Activated CD8-positive, alpha-beta memory T cell treated with anti-CD3 and anti-CD28 coated beads for 36 hours (primary cell): ENCODE results near the gene NPPA. TPM values are rescaled to one million over a fixed set of nuclear protein-coding genes. Genes with fewer than 3 reads are reported as not detected.

Experiments
- CTCF ChIA-PET: fragments of 350-600 bp; sonication (Branson Sonifier 250); formaldehyde crosslinking; loops from one replicate; lab custom pipeline; 2021; ENCODE audit warnings: antibody characterized with exemption; lab: Charles Lee
- POLR2A ChIA-PET: fragments of 350-600 bp; sonication (Branson Sonifier 250); formaldehyde crosslinking; loops from one replicate; lab custom pipeline; 2021; ENCODE audit warnings: antibody characterized with exemption; lab: Charles Lee
- total RNA-seq, 2 experiments: library from RNA; stranded (reverse); gene quantifications; one replicate each; pipeline ENCODE4 v1.2.3, GENCODE V29; 2021

The NPPA gene
- total RNA-seq, 2 experiments from 2014 or later = not detected

DNA sequence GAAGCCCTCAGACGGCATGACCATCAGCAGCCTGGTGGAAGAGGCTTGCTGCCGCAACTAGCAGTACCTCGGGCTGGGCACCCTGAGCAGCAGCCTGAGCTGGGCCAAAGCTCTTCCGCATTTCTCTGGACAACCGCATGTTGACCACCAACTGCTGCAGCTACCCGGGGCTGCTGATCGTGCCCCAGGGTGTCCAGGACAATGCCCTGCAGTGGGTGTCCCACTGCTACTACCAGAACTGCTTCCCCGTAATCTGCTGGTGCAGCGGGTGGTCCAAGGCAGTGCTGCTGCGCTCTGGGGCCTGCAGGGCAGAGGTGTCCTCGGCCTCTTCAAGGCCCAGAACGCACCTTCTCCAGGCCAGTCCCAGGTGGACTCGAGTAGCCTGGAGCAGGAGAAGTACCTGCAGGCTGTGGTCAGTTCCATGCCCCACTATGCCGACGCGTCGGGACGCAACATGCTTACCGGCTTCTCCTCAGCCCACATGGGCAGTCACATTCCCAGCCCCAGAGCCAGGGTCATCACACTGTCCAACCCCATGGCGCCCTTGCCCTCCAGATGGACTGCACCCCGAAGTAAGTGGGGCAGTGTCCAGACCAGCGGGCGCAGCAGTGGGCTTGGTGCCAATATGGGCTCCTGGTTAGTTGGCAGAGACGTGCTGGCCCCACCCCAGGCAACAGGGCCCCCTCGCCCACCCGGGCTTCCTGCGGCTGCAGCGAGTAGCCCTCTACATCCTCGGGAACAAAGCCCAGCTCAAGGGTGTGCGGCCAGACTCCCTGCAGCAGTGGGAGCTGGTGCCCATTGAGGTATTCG is 30.7 kb upstream of the NPPA start:
- CTCF ChIA-PET = no interaction called here
- POLR2A ChIA-PET = no interaction called here

- POLR2A ChIA-PET = no interaction called here
- CTCF ChIA-PET = no interaction called here
These were observed 29.5 kb upstream of the NPPA start for GRCh38 chr1:11877074-11877473.

DNA sequence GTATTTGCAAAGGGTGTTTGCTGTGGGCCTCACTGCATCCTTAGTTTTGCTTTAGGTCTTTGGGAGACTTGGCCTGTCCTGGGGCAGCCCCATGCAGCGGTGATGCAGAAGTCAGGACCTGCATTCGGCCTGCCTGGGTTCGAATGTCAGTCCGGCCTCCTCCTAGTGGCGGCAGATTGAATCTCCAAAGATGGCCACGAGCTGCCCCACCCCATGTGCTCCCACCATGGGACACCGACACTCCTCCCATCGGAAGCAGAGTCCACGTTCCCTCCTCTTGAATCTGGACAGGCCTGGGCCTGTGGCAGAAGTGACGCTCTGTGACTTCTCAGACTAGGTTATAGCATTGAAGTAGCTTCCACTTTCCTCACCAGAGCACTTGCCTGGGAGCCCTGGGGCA is 27.5 kb upstream of the NPPA start:
- ChIA-PET POLR2A (no interaction called here), CTCF (no interaction called here)

- ChIA-PET POLR2A (no interaction called here), CTCF (no interaction called here)
These were observed 27.0 kb upstream of the NPPA start for GRCh38 chr1:11874624-11875023.

DNA sequence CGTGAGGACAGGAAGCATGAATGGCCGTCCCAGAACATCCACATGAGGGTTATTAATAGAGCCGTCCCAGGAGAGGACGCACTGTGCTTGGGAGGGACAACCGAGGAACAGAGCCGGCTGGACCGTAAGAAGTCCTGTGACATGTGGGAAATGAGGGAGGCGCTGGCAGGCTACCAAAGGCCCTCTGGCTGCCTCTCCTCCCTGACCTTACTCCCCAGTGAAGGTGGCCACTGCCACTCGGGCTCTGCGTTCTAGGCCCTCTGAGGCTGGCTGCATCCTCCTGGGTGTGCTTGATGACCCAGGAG is 26.6 kb upstream of the NPPA start:
- POLR2A ChIA-PET = no interaction called here
- CTCF ChIA-PET = no interaction called here

DNA sequence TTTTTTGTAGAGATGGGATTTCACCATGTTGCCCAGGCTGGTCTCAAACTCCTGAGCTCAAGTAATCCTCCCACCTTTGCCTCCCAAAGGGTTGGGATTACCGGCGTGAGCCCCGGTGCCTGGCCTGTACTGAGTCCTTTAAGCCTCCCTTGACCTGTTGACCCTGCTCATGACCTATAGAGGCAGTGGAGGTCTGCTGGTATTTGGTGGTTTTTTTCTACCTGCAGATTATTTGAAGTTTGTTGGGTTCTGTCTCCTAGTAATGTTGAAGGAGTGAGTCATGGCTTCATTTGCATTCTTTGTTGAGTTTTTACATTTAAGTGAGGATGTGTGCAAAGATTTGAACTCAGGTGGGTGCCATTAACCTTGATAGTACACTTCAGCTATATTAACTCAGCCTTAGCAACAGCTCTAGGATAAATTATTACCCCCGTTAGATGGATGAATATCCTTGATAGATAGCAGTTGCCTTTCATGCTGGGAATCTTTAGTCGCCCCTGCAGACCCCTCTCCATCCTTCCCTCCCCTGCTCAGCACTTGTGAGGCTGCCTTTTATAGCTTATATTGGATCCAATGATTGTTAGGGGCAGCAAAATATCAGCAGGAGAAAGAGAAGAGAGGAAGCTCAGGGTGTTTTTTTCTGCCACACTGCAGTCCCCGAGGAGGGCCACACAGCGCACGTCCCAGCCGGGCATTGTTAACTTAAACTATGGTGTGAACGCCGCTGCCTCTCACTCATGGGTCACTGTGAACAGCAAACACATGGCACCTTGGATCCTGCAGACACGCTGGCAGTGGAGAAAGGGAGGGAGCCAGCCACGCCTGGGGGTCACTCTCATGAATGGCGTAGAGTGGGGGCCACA is 26.0 kb upstream of the NPPA start:
- ChIA-PET POLR2A (no interaction called here), CTCF (no interaction called here)

DNA sequence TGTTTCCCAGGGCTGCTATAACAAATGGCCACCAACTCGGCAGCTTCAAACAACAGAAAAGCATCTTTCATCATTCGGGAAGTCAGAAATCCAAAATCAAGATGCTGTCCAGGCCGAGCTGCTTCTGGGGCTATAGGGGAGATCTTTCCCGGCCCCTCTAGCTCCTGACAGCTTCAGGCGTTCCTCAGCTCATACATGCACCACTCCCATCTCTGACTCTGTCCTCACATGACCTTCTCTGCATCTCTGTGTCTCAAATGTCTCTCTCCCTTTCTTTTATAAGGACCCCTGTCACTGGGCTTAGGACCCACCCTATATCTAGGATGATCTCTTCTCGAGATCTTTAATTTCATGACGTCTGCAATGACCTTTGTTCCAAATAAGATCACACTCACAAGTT is 25.0 kb upstream of the NPPA start:
- POLR2A ChIA-PET = no interaction called here
- CTCF ChIA-PET = interaction anchor here (0.6 kb wide), 1 partner anchor 237 kb away, joined by 3 read pairs; no protein-coding TSS in a partner anchor

DNA sequence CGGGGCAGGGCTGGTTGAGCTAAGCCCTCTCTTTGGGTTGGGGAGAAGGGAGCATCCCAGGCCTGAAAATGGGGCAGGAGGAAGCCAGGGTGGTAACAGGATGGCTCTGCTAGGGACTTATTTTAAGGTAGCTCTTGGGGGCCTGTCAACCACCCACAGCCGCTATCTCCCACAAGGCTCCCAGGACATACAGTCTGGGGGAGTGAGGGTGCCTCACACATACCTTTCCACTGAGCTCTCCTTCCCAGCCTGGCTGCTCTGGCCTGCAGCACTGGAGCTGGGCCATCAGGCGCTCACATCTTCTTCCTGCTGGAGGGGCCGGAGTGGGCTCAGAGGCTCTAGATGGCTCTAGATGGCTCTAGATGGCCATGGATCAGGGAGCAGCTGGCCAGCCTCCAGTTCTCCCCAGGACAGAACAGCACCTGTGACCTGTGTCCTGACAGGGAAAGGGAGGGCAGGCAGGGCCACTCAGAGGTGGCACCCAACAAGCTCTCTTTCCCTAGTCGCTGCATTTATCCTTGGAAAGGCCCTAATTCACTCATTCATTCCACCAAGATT is 22.1 kb upstream of the NPPA start:
- ChIA-PET POLR2A (no interaction called here), CTCF (no interaction called here)

DNA sequence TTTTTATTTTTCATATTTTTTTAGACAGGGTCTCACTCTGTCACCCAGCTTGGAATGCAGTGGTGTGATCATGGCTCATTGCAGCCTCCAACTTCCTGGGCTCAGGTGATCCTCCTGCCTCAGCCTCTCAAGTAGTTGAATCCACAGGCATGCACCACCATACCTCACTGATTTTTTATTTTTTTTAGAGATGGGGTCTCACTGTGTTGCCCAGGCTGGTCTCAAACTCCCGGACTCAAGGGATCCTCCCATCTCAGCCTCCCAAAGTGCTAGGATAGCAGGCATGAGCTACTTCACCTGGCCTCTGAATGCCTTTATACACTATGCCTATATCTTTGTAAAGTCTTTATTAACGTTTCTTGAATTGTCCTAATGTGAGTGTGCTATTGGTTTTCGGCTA is 21.5 kb upstream of the NPPA start:
- ChIA-PET CTCF (no interaction called here), POLR2A (no interaction called here)

GRCh38 chr1:11868331-11868980 is 20.9 kb upstream of the NPPA start:
- CTCF ChIA-PET = no interaction called here
- POLR2A ChIA-PET = no interaction called here

GRCh38 chr1:11862890-11863289 is 15.3 kb upstream of the NPPA start:
- ChIA-PET POLR2A (interaction anchor here (0.7 kb wide), 1 partner anchor 45 kb away, joined by 6 read pairs; no protein-coding TSS in a partner anchor), CTCF (interaction anchor here (0.9 kb wide), 1 partner anchor 31 kb away, joined by 4 read pairs; no protein-coding TSS in a partner anchor)

GRCh38 chr1:11860587-11860986 is 13.0 kb upstream of the NPPA start:
- CTCF ChIA-PET = no interaction called here
- POLR2A ChIA-PET = no interaction called here

GRCh38 chr1:11860083-11860482 is 12.5 kb upstream of the NPPA start:
- CTCF ChIA-PET = no interaction called here
- POLR2A ChIA-PET = no interaction called here

DNA sequence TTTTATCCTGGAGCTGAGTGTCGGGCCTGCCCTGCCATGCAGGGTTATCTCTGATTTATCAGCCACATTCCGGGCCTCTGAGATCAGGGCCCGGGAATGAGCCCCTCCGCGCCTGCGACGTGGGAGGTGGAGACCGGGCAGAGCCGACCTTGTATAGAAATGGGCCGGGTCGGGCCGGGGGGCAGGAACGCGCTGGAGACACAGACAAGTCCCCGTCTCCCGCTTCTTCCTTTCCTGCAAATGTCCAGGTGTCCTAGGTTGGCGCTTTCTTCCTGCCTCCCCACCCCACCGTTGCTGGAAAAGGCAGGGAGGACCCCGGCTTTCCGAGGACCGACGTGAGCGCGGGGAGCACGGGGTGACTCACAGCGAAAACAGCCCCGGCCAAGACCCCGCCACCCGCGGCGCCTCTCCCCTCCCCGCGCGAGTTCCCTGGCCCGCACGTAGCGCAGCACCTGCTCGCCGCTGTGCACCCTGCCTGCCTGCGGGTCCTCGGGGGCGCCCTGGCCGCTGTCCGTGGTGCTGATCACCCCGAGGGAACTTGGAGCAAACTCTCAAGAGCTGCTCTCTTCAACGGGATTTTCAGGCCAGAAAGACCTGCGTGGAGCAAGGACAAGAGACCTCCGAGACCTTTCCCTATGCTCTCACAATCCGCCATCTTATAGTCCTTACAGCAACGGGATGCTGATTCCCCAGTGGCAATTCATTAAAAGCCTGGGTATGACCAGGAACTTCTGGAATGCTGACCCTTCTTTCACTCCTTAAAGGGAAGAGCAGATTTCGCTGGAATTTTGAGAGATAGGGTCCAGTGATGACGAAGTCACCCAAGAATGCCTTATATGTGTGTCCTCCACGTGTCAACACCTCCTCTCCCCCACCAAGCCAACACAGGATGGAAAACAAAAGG is 11.6 kb upstream of the NPPA start:
- ChIA-PET POLR2A (no interaction called here), CTCF (no interaction called here)

- POLR2A ChIA-PET = interaction anchor here (0.6 kb wide), 1 partner anchor 51 kb away, joined by 3 read pairs; no protein-coding TSS in a partner anchor
These were observed 11.0 kb upstream of the NPPA start, which contains the start of gene NPPB for GRCh38 chr1:11858613-11858967. NPPB (minus strand) TSS chr1:11858945; CDS start chr1:11858833, 112 bp downstream.

DNA sequence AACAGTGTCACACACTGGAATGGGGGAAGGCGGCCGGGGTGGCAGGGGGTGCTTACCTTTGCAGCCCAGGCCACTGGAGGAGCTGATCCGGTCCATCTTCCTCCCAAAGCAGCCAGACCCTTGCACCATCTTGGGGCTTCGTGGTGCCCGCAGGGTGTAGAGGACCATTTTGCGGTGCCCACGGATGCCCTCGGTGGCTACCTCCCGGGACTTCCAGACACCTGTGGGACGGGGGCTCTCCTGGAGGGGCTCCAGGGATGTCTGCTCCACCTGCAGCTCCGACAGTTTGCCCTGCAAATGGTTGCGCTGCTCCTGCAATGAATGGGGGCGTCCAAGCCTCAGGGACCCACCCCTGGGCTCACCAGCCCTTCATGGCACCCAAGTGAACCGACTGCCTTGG is 10.6 kb upstream of the NPPA start:
- ChIA-PET POLR2A (interaction anchor here (0.6 kb wide), 1 partner anchor 52 kb away, joined by 3 read pairs; no protein-coding TSS in a partner anchor), CTCF (no interaction called here)

More at GRCh38 chr1:11858613-11858967, 11.0 kb upstream of the NPPA start, which contains the start of gene NPPB:
- CTCF ChIA-PET = no interaction called here

DNA sequence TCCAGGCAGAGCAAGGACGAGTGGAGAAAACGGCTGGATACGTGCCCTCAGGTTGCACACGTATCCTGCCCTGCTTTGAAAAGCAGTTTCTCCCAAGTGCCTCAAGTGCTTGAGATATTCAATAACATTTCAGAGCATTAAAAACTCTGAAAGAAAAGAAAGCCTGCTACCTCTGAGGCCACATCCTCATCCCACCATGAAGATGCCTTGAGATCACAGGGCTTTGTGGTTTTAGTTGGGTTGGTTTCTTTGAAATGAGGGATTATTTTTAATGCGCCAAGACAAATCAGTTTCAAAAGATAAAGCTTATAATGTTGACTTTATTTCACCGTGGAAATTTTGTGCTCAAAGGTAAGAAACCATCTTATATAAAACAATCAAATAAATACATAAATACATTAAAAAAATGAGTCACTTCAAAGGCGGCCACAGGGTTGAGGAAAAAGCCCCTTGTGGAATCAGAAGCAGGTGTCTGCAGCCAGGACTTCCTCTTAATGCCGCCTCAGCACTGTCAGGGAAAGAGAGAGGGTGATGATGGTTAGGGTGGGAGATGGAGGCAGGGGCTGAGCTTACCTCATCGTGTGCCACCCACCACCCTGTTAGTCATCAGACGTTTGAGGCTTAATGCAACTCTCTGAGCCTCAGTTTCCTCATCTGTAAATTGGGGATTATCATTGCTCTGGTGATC is 9.7 kb upstream of the NPPA start:
- ChIA-PET POLR2A (interaction anchor here (1.0 kb wide), 1 partner anchor 10 kb away, joined by 3 read pairs; the partner anchor contains the start of gene NPPA), CTCF (no interaction called here)

DNA sequence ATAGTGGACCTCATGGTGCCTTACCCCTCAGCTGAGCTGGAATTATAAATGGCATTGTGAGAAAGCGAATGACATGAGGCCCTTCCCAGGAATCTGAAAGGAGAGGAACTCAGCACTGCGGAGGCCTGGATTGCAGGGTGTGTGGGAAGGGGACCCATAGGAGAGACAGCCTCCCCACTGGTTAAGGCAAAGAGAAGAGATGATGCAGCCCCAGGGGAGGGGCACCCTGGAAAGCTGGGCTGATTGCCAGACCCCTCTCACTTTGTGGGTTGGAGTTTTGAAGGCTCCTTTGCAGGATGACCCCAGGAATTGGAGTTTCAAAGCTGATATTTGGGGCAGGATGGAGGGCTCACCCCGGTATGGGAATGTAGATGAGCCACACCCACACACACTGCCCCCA is 9.1 kb upstream of the NPPA start:
- ChIA-PET POLR2A (interaction anchor here (1.0 kb wide), 1 partner anchor 9 kb away, joined by 3 read pairs; the partner anchor contains the start of gene NPPA), CTCF (no interaction called here)
